Endothelial cell of umbilical vein (primary cell): ENCODE measurements around the gene CNTLN. TPM values are rescaled to one million over a fixed set of nuclear protein-coding genes. Genes with fewer than 3 reads are reported as not detected.

Experiments used
- BruUV-seq: library from RNA; stranded (reverse); fragments of 400-500 nt; replicated peaks from 2 replicates; lab custom pipeline; 2021; lab: Mats Ljungman, UMichigan
- CTCF ChIA-PET: fragments of 300-600, 350-600 bp; sonication (Branson Sonifier 250); formaldehyde crosslinking; loops from one replicate; lab custom pipeline; 2021; ENCODE audit warnings: antibody characterized with exemption, inconsistent platforms; lab: Charles Lee
- POLR2A ChIA-PET: fragments of 300-600, 350-600 bp; sonication (Branson Sonifier 250); formaldehyde crosslinking; loops from one replicate; lab custom pipeline; 2021; ENCODE audit warnings: antibody characterized with exemption, inconsistent platforms; lab: Charles Lee
- DNase-seq: peaks from one replicate; pipeline ENCODE4 v3.0.0-alpha.2; 2011; ENCODE audit warnings: low read depth, low spot score
- FAIRE-seq: peaks from 2 replicates; lab custom pipeline; 2011; peaks lifted over from hg19 to GRCh38; lab: Jason Lieb, UNC
- H2AFZ ChIP-seq: 2 replicates; pipeline ENCODE4 v1.6.0; 2012; ENCODE audit warnings: low read depth, low read length, control low read depth, inconsistent platforms
- H3K27ac ChIP-seq: 2 replicates; pipeline ENCODE4 v1.5.1; 2011; ENCODE audit warnings: low read depth, mild to moderate bottlenecking, control low read depth, low read length, moderate library complexity; ENCODE audit not compliant: insufficient read depth
- H3K27me3 ChIP-seq, 2 experiments: 2 replicates each; pipeline versions ENCODE4 v1.6.0 to v1.6.1; 2011; ENCODE audit warnings: low read length in 2 of 2, mixed read lengths in 1 of 2; ENCODE audit not compliant: control insufficient read depth in 2 of 2, insufficient read depth in 2 of 2
- H3K36me3 ChIP-seq, 2 experiments: 2 replicates in 1 of 2; 3 replicates in 1 of 2; pipeline ENCODE4 v1.5.1; 2011; ENCODE audit warnings: low read length in 2 of 2, mild to moderate bottlenecking in 1 of 2, moderate library complexity in 1 of 2; ENCODE audit not compliant: control insufficient read depth in 2 of 2, insufficient read depth in 2 of 2; ENCODE audit errors: extremely low read depth in 1 of 2
- H3K4me1 ChIP-seq: 3 replicates; pipeline ENCODE4 v1.5.1; 2011; ENCODE audit warnings: mild to moderate bottlenecking, low read length; ENCODE audit not compliant: control insufficient read depth, insufficient read depth; ENCODE audit errors: extremely low read depth
- H3K4me2 ChIP-seq: 2 replicates; pipeline ENCODE4 v1.6.1; 2011; ENCODE audit warnings: low read length, control low read depth, mixed read lengths; ENCODE audit not compliant: insufficient read depth
- H3K4me3 ChIP-seq, 3 experiments: fragments of 200-600 bp in 1 of 3; sonication (generic), shearing (Covaris generic) in 1 of 3; replicated peaks in 1 of 3; 2 replicates each; pipeline ENCODE4 v1.5.1; 2011 to 2016; ENCODE audit warnings: control low read depth in 3 of 3, low read length in 3 of 3, mild to moderate bottlenecking in 2 of 3, inconsistent platforms in 1 of 3, low read depth in 1 of 3, moderate library complexity in 1 of 3; ENCODE audit not compliant: insufficient read depth in 1 of 3
- H3K79me2 ChIP-seq: 2 replicates; pipeline ENCODE4 v1.6.0; 2012; ENCODE audit warnings: low read length, inconsistent platforms; ENCODE audit not compliant: control insufficient read depth, insufficient read depth
- H3K9ac ChIP-seq: replicated peaks from 2 replicates; pipeline ENCODE3; 2011; ENCODE audit warnings: low read length, control low read depth; ENCODE audit not compliant: insufficient read depth; ENCODE audit errors: extremely low read depth
- H3K9me1 ChIP-seq: replicated peaks from 3 replicates; pipeline ENCODE4 v1.6.0; 2011; ENCODE audit warnings: mild to moderate bottlenecking, low read length; ENCODE audit not compliant: control insufficient read depth, insufficient read depth; ENCODE audit errors: extremely low read depth
- H3K9me3 ChIP-seq: replicated peaks from 2 replicates; pipeline ENCODE4 v1.5.1; 2012; ENCODE audit warnings: low read length, inconsistent platforms; ENCODE audit not compliant: control insufficient read depth, insufficient read depth
- H4K20me1 ChIP-seq: replicated peaks from 2 replicates; pipeline ENCODE3; 2011; ENCODE audit warnings: mild to moderate bottlenecking, low read length; ENCODE audit not compliant: control insufficient read depth, insufficient read depth; ENCODE audit errors: extremely low read depth
- CTCF ChIP-seq, 2 donors: IDR thresholded peaks; 1 replicate in 1 of 2; 2 replicates in 1 of 2; pipeline ENCODE4 v1.5.1; 2011; ENCODE audit warnings: low read length in 2 of 2, mild to moderate bottlenecking in 2 of 2, moderate library complexity in 2 of 2, control low read depth in 1 of 2, inconsistent platforms in 1 of 2, low read depth in 1 of 2; ENCODE audit not compliant: insufficient read depth in 1 of 2; ENCODE audit errors: extremely low read depth in 1 of 2
- EZH2 ChIP-seq: IDR thresholded peaks from 2 replicates; pipeline ENCODE4 v1.6.1; 2012; ENCODE audit warnings: borderline replicate concordance, low read depth, mild to moderate bottlenecking, moderate library complexity, low read length, inconsistent platforms; ENCODE audit not compliant: severe bottlenecking
- FOS ChIP-seq: IDR thresholded peaks from 2 replicates; pipeline ENCODE4 v1.6.1; 2011; ENCODE audit warnings: mild to moderate bottlenecking, low read length, moderate library complexity, borderline replicate concordance; ENCODE audit not compliant: insufficient read depth
- GATA2 ChIP-seq: IDR thresholded peaks from 2 replicates; pipeline ENCODE4 v1.7.0; 2011; ENCODE audit warnings: low read depth, mild to moderate bottlenecking, moderate library complexity, mixed read lengths, low read length; ENCODE audit not compliant: insufficient read length, insufficient read depth
- JUN ChIP-seq: IDR thresholded peaks from 2 replicates; pipeline ENCODE4 v1.6.1; 2011; ENCODE audit warnings: borderline replicate concordance, low read depth; ENCODE audit not compliant: insufficient read length, insufficient read depth
- POLR2AphosphoS5 ChIP-seq: IDR thresholded peaks from 2 replicates; pipeline ENCODE4 v1.6.1; 2012; ENCODE audit warnings: low read depth, mild to moderate bottlenecking, control low read depth, low read length, moderate library complexity; ENCODE audit not compliant: insufficient read depth
- dilution Hi-C: fragments of 300-500 bp; cut with MboI; formaldehyde crosslinking; loops from one replicate; pipeline ENCODE4 v1.15.0; 2019; ENCODE audit warnings: low sequenced_read_pairs; ENCODE audit not compliant: extremely low pct_ligation_motif_present
- intact Hi-C: fragments of 100-400 bp; cut with micrococcal nuclease; formaldehyde crosslinking; loops from one replicate; pipeline ENCODE4 v1.10.0; 2022
- polyA plus RNA-seq, 4 experiments: library from polyadenylated mRNA; depleted of rRNA in 3 of 4; stranded (reverse) in 3 of 4; unstranded in 1 of 4; fragments of >200 nt; gene quantifications; 2 replicates each; pipeline versions ENCODE4 v1.2.1 to v1.2.3, GENCODE V29; 2011 to 2012; ENCODE audit warnings: missing spikeins in 1 of 4
- total RNA-seq: library from RNA; stranded (reverse); gene quantifications from 2 replicates; pipeline ENCODE4 v1.2.3, GENCODE V29; 2021
- TF ChIP-seq, protein P1 (sequence below): IDR thresholded peaks from 2 replicates; pipeline ENCODE4 v1.6.1; 2011; ENCODE audit not compliant: insufficient read depth, insufficient read length

CNTLN gene
- total and polyA plus RNA-seq, 2 donors (not counting 3 experiments of a cell fraction or from before 2014, with no cell fraction given) = 3.5 to 15.8 TPM

DNA sequence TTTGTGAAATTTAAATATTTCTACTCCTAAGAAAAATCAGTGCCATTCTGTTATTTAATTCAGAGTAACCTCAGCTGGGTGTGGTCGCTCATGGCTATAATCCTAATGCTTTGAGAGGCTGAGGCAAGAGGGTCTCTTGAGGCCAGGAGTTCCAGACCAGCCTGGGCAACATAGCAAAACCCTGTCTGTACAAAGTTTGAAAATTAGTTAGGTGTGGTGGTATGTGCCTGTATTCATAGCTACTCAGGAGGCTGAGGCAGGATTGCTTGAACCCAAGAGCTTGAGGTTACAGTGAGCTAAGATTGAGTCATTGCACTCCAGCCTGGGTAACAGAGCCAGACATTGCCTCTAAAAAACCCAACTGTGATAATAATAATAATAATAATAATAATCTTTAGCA is 44.8 kb upstream of the CNTLN start:
- intact Hi-C loops = no loop called here
- CTCF ChIA-PET = no interaction called here

More for the DNA sequence above, 44.8 kb upstream of the CNTLN start:
- POLR2A ChIA-PET = no interaction called here
- H4K20me1 ChIP-seq = no peaks in the 10 kb centered on the region
- no peaks in the 10 kb centered on the region for H3K27me3 ChIP-seq
- dilution Hi-C loops = no loop called here
- no peaks in the 10 kb centered on the region for H3K79me2 ChIP-seq
- DNase-seq (no peak), FAIRE-seq (no peak)
- H3K4me3 ChIP-seq = no peak overlapping the region
- no peak overlapping the region for H3K9ac ChIP-seq
- no peaks in the 10 kb centered on the region for H3K36me3 ChIP-seq
- TF ChIP-seq POLR2AphosphoS5 = no peak
- TF ChIP-seq GATA2 = no peak
- TF ChIP-seq FOS = no peak
- TF ChIP-seq EZH2 = no peak
- TF ChIP-seq JUN = no peak
- TF ChIP-seq CTCF (IDR thresholded peaks at IDR 0.05; ENCODE audit: extremely low read depth in 1 of 2, insufficient read depth in 1 of 2, low read depth in 1 of 2, low read length in 2 of 2) = no peak
- TF ChIP-seq, protein P1, sequence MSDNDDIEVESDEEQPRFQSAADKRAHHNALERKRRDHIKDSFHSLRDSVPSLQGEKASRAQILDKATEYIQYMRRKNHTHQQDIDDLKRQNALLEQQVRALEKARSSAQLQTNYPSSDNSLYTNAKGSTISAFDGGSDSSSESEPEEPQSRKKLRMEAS = no peak
- no peaks in the 10 kb centered on the region for H3K9me3 ChIP-seq
- H3K4me2 ChIP-seq = no peak overlapping the region
- H3K27ac ChIP-seq = no peak overlapping the region
- no peaks in the 10 kb centered on the region for H3K9me1 ChIP-seq
- H3K4me1 ChIP-seq = no peaks in the 10 kb centered on the region
- no peak overlapping the region for H2AFZ ChIP-seq
- no TSS peak for BruUV-seq
